ENCODE results near the gene RDH5.

Gene RDH5

DNA sequence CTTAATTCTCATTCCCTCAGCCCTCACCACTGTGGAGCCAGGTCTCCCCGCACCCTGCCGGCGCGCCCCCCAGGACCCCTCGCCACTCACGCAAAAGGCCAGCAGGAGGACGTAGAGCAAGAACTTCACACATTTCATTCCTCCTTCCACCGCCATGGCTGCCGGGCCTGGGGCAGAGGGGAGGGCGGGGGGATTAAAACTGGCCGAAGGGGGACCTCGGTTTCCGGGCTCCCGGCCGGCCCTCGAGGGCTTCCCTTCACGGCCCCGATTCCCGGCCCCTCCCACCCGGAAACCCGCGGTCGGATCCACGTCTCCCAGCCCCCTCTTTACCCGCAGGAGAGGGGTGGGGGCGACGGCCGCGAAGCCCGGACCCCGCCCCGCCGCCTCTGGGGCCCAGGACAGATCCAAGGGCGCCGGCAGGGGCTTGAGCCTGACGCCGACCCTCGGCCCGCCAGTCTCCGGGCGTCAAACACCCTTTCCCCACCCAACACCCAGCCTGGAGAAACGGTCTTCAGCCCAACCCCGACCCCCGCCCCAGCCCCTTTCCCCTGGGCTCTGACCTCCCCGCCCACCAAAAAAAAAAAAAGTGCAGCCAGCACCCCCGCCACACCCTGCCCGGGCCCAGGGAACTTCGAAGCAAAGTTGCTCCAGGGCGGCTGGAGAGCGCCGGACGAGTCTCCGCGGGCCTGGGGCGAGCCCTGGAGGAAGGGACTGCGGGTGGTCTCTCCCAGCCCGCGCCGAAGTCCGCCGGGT is 8.2 kb downstream of the RDH5 start:
- peak; percentile 68 for DNase-seq (ENCODE audit: low read depth)

DNA sequence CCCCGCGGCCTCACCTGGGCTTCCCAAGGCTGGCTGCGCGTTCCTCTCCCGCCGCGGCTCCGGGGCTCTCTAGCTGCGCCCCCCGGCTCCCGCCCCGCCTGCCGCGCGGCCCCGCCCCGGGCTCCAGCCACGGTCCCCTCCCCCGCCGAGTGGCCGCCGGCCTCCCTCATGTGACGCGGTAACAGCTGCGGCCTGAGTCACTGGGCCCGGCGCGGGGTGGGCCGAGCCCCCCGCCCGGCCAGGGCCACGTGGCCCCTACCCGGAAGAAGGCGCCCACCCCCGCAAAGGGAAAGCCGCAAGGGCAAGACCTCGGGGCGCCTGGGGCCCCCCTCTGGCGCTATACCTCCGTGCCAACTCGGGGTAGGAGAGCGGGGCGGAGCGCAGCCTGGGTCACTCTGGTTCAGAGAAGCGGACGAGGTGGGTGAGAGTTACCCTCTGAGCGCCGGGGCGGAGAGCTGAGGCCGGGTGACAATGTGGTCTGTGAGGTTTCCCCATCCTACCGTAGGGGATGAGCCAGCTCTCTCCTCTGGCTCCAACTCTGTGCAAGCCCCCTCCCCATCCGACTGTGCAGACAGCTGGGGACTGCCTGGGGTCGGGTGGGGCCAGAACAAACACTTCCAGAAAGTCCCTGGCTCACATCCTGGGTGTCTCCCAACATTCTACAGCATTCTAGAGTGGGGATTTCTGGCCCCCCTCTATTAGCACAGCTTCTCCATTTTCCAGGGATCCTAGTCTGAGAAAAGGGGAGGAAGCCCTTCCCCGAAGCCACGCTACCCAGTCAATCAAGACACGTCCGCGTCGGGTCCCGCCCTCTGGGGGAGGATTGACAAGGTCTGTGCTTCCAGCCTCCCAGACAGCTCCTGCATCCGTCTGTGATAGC is 9.0 kb downstream of the RDH5 start, which contains the start of gene CD63:
Gene CD63, minus strand, starts transcription at position 71 of the 880 bp plus-strand sequence. CDS start 668 bp downstream, outside the sequence.
- DNase-seq (ENCODE audit: low read depth): peak; percentile 98

DNA sequence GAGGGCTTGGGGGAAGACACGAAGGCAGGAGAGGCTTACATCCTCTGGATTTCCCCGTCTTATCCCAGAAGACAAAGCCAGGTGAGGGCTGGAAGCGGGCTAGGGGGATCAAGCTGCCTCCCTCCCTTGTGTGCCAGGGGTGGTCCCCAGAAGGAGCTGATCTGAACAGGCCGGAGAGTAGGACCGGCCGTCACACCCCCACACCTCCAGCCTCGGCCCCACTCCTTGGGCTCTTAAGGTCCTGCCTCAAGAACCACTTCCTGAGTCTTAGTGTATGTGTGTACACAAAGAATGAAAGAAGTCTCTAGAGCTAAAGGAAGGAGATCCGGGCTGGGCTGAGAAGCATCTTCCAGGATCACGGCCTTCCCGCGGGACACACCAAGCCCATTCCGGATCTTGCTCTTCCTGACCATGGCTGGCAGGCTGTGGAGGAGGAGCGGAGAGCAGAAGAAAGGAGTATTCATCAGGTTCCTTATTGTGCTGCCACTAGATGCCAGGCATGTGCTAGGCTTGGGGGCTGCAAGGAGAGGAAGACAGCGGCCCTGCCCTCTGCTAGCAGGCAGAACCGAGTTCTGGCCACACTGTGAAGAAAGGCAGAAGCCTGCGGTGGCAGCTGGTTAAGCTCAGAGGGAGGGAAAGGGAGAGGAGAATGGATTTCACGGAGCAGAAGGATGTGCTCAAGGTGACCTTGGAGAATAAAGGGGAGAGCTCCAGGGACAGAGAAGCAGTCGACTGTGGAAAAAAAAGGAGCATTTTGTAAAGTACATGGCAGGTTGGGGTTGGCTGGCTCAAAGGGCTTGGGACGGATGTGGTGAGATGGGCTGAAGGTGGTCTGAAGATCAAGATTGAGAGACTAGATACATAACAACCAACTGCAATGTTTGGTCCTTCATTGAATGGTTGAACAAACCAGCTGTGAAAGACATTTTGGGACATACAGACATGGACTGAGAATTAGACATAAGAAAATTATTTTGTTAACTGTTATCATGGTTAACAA is 9.9 kb downstream of the RDH5 start:
- peak; percentile 78 for DNase-seq (ENCODE audit: low read depth)

DNA sequence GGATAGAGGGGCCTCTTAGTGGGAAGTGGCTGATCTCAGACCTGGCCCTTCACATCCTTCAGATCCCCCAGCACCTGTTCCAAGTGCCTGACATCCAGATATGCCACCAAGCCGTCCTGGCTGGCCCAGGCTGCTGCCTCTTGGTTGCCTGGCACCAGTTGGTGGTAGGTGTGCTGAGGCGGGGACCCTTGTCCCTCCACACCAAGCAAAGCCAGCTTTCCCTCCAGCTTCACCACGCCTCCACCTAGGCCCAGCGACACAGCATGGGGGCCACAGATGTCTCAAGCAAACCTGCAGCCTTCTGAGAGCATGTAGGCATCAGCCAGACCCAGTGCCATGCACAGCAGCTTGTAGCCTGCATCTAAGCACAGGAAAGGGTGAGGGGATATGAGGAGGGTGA is 12.1 kb downstream of the RDH5 start:
- DNase-seq (ENCODE audit: low read depth): no peak

DNA sequence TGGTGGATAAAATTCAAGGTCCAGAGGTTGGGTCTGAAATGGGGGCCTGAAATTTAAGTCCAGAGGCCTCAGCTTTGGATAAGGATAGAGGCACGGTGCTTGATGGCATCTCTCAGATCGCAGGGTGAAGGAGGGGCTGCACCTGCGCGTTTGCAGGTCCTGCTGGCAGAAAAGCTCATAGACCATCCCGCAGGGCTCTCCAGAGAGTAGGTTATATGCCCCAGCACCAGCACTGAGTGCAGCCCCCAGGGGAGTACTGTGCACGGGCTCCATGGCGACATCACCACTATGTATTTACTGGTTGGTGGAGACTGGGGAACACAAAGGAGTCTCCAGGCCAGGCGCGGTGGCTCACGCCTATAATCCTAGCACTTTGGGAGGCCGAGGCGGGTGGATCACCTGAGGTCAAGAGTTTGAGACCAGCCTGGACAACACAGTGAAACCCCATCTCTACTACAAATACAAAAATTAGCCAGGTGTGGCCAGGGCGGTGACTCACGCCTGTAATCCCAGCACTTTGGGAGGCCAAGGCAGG is 12.9 kb downstream of the RDH5 start:
- no peak for DNase-seq (ENCODE audit: low read depth)

DNA sequence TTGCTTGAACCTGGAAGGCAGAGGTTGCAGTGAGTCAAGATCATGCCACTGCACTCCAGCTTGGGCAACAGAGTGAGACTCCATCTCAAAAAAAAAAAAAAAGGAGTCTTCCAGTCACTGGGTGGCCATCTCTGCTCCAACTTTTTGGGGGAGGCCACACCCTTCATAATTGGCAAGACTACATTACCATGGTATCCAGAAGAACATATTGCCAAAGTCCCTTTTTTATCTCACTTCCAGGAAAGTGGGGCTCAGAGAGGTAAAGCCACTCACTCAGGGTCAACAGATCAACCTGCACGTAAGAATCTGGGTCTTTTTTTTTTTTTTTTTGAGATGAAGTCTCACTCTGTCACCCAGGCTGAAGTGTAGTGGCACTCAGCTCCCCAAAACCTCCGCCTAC is 13.7 kb downstream of the RDH5 start:
- no peak for DNase-seq (ENCODE audit: low read depth)

DNA sequence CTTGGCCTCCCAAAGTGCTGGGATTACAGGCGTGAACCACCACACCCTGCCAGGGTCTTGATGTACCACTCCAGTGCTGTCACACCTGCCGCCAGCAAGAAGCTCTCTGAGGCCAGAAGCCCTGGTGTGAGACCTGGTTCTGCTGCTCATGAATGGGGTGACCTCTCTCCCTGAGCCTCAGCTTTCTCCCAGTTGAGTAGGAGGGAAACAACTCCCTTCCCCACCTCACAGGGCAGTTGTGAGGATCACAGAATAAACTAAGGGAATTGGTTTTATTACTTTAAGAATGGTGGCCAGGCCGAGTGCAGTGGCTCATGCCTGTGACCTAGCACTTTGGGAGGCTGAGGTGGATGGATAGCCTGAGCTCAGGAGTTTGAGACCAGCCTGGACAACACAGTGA is 14.4 kb downstream of the RDH5 start:
- DNase-seq (ENCODE audit: low read depth): no peak

DNA sequence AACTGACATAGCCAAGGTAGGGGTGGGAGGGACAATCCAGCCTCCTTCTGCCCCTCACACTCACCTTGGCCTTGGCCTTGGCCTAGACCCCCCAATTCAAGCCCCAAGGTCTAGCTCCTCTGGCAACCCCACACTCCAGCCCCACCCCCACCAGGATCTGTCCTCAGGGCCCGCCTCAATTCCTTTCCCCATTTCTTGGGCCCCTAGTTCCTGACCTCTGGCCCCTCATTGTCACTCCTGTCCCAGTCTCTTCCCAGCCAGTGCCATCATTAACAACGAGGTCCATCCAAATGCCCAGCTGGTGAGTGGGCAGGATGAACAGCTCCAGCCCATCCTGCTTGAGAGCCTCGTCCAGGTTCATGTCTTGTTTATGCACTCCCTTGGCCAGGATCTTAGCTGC is 15.9 kb downstream of the RDH5 start:
- no peak for DNase-seq (ENCODE audit: low read depth)

DNA sequence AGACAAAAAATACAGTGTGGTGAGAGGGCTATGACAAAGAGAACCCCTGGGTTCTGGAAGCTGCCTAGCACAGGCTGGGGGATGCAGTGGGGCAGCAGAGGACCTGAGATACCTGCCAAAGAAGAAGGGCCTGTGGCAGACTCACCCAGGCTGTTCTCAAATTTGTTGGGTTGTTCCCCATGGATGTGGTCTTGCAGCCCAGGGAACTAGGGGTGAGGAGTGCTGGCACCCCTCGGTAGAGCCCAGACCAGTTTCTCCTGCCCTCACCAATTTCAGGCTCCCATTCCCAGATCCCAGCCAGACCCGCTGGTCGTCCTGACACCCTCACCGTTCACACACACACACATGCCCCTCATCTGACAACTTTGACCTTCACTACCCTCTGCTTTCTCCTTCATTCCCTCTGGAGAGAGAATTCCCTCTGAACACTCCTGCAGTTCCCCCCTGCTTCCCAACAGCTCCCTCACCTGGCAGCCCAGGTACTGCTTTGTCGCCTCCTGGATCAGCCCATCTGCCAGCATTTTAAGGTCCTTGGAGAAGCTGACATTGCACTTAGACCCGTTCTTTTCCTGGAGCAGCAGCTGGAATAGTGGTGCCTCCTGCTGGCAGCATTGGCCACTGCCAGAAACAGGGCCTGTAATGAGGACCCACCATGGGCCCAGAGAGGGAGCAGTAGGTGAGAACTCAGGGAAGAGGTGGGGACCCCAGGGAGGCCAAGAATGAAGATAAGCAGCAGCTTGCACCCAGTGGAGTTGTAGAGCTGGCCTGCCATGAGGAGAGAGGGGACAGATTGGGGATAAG is 16.8 kb downstream of the RDH5 start:
- DNase-seq (ENCODE audit: low read depth): peak; percentile 71

DNA sequence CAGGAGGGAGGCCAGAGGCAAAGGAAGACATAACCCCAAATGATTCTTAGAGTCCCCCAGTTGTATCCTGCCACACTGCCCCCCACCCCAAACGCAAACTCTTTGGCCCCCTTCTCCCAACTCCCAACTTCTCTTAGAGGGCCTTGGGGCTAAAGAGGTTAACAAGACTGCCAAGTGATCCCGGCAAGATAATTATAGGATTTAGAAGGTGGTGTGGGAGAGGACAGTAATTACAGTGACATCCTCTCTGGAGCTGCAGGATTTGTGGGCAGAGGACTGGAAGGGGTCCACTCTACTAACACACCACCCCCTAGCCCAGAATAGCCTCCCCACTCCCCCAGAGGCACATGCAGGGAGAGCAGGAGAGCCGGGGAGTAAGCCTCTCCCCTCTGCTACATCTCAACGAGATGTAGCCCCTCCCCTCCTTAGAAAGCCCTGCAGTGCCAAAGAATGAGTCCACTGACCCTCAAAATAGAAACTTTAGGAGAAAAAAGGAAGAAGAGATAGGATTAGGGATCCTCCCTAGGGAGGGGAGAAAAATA is 17.5 kb downstream of the RDH5 start:
- no peak for DNase-seq (ENCODE audit: low read depth)

DNA sequence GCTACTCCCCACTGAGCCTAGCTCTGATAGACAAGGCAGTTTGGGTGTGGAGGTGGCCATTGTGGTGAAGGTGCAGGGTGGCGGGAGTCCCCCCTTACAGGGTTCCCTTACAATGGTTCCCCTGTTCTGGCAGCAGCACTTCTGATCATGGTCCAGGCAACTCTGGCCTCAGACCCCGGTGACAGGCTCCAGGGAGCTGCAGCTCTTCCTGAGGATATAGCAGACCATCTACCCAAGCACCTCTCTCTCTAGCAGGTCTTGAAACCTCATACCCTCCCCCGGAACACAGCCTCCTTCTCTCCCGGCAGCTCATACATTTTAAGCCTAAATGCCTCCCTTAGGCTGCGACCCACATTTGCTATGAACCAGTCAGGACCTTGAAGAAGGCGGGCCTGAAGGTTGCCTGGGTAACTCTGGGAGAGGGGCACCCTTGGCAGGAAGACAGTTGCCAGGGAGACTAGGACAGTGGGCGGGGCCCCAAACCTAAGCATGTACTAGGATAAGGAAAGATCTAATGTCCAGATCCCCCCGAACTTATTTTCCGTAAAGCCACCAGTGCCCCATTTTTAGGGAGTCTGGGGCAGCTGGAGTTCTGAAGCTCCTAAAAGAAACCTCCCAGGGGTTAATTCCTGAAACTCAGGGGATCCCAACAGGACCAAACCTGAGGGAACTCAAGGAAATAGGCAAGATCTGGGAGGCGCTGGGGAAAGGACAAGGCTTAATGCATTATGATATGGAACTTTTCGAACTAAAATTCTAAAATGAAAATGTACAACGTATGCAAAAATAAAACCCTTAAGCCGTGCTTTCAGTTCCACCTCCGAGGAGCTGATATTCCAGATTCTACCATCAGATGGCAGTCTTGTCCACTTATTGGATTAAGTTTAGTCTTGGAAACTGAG is 18.2 kb downstream of the RDH5 start:
- peak; percentile 80 for DNase-seq (ENCODE audit: low read depth)

DNA sequence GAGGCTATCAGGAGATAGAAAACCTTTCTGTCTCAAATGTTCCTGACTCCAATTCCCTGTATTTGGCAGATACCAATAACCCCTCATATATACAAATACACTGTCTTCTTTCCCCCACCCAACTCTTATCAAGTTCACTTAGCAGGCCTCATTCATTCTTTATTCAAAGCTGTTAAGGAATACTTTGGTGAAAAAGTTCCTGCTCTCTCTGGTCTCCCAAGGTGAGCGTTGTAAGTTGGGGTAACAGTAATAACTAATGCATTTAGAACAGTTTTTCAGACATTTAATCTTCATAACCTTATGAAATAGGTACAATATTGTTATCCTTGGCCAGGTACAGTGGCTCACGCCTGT is 18.8 kb downstream of the RDH5 start:
- no peak for DNase-seq (ENCODE audit: low read depth)

DNA sequence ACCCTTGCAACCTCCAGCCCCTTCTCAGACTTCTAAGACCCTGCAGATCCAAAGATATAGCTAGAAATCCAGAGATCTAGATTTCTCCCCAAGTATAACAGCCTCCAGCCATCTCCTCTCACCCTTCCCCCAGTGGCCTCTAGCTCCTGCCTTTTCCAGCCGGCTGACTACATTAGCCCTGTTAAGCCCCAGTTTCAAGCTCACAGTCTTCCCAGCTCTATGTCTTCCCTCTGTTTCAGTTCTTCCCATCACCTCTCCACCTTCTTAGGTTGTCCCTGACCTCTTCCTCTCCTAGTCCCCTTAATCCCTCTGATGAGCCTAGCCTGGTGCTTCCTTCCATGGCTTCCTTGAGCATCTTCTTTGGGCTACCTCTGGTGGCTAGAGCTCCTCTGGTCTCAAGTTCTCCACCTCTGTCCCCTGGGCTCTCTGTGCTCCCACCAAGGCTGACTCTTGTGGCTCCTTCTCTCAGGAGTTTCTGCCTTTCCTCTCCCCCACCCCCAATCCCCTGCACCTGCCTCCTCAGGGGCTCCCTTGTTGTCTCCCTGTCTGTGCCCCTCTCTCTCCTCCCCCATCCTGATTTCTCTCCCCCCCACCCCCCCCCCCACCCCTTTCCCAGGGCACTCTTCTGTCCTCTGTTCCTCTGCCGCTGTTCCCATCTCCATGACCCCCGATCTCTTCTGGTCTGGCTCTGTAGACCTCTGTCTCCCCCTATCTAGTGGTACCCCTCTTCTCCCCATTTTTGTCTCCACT is 21.9 kb downstream of the RDH5 start:
- DNase-seq (ENCODE audit: low read depth): no peak

DNA sequence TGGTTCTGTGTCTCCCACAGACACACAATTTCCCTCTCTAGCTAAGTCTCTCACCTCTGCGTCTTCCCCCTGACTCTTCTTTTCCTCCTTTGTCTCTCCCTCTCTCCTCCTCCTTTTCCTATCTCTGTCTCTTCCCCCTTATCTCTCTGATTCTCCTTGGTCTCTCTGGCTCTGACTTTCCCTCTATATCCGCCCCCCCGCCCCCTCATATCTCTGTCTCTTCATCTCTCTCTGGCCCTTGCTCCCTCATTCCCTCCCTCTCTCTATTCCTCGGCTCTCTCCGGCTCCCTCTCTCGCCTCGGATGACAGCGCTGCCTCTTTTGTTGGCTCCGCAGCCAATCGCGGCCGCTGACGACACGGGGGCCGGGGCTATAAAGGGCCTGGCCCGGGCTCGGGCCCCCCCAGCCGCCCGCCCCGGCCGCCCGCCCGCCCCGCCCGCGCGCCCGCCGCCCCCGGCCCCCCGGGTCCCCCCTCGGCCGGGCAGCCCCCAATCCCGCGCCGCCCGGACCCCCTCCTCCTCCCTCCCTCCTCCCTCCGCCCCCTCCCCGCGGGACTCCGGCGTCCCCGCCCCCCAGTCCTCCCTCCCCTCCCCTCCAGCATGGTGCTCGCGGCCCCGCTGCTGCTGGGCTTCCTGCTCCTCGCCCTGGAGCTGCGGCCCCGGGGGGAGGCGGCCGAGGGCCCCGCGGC is 22.7 kb downstream of the RDH5 start, which contains the start of gene GDF11:
Gene GDF11, plus strand, starts transcription at position 404 of the 687 bp plus-strand sequence. Its CDS starts 195 bp downstream, at position 599.
- peak; percentile 74 for DNase-seq (ENCODE audit: low read depth)

DNA sequence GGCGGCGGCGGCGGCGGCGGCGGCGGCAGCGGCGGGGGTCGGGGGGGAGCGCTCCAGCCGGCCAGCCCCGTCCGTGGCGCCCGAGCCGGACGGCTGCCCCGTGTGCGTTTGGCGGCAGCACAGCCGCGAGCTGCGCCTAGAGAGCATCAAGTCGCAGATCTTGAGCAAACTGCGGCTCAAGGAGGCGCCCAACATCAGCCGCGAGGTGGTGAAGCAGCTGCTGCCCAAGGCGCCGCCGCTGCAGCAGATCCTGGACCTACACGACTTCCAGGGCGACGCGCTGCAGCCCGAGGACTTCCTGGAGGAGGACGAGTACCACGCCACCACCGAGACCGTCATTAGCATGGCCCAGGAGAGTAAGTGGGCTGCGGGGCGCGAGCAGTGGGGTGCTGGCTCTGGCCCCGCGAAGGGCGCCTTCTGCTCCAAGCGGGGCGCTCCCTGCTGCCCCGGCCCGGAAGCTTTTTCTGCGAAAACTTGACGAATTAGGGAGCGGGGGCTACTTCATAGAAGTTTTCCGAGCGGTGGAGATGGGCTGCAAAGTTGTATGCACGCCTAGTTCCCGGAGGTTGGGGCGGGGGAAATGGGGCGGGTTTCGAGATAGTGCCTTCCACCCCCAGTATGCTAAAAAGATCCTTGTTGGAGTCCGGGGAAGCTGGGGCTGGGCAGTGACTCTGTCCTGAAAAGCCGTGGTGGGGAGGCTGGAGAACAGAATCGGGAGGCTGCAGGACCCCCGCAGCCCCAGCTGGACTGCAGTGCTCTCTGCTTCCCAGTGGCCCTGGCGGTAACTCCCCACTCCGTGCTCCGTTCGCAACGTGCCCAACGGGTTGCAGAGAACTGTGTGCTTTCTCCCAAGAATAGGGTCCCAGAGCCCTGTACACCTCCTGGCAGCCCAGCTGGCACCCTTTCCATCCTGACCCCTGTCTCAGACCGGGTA is 23.5 kb downstream of the RDH5 start:
- peak; percentile 75 for DNase-seq (ENCODE audit: low read depth)

DNA sequence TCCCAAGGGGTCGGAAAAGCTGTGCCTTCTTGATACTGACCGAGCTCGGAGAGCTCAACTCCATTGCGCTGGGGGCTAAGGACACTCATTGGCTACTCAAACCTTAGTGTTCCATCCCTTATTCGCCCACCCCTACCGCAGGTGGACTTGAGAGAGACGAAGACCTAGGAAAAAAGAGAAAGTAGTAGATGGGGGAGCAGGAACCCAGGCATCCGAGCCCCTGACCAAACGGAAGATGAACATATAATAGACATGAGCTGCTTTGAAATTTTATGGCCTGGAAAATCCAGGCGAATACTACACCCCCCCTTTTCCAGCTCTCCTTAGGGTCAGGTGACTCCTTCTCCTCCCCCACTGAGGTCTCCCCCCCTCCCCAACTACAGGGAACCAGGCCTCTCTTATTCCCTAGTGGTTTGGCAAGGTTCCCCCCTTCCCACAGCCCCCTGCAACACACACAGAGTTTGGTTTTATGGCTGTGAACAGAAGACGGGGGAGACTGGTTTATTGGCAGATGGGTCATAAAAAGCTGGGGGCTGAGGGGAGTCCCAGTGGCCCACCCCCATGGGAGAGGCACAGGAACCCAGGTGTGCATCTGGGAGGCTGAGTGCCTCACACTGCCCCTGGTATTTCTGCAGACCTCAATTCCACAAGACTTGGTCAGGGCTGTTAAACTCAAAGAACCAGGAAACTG is 24.3 kb downstream of the RDH5 start:
- DNase-seq (ENCODE audit: low read depth): no peak
